DMS 273 (cell line): ENCODE measurements around the gene CD96.
A peak's percentile ranks its signal among the peaks of the same experiment; 100 is the strongest.

Experiments used
- DNase-seq: peaks from one replicate; lab custom pipeline; 2025; ENCODE audit not compliant: unreplicated experiment; lab: John Stamatoyannopoulos, UW

The CD96 gene

GRCh38 chr3:111593666-111594065 lies 51.7 kb downstream of the CD96 start:
- no peak for DNase-seq

GRCh38 chr3:111594205-111594604 lies 52.2 kb downstream of the CD96 start:
- no peak for DNase-seq

DNA sequence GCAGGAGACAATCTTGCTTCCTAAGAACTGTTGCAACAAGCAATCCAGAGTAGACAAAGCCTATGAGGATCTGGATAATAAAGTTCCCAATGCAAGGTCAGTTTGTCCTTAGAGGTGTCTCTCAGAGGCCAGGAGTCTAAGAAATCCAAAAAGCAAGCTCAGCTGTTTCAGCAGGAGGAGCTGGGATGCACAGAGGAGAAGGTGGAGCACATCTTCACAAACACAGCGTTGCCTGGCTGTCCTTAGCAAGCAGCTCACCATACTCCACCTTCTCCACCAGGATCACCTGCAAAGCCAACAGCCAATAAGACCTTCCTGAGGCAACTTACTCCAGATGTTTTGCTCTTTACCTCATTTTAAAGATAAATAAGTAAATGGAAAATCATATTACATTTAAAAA lies 52.8 kb downstream of the CD96 start:
- no peak for DNase-seq

- no peak for DNase-seq
These were observed 53.2 kb downstream of the CD96 start, which contains the start of gene ZBED2 for GRCh38 chr3:111595232-111595631. Gene ZBED2 (minus strand): TSS chr3:111595346. CDS start chr3:111594201, 1,145 bp downstream.

GRCh38 chr3:111596328-111596727 lies 54.3 kb downstream of the CD96 start:
- DNase-seq: no peak

DNA sequence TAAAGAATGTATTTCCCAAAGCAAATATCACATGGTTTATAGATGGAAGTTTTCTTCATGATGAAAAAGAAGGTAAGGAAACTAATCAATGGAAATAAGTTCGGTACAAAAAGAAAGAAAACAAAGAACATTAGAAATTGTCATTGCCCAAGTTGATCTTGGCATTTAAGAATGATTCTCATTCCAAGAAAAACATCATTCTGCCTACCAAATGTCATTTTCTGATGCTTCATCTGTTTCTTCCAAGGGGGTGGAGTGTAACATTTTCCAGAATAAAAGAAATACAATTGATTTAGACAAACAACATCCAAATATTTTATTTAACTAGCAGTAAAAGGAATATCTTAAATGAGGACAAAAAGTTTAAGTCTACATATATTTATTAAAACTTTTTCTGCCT lies 56.1 kb downstream of the CD96 start:
- no peak for DNase-seq

DNA sequence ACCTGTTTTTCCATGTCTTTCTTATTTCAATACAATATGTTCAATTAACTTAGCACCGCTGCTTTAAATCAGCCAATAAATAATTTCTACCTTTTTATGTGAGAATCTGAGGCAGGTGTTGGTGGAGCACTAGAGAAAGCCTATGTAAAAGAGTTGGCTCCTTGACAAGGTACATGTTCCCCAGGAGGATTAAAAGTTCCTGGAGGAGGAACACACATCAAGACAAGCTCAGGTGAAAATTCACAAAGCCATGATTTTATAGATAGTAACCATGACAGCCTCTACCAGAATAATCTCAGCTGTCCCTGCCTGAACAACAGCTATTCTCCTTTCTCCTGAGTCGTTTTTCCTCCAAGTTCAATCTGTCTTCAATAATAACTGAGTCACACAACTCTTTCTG lies 56.6 kb downstream of the CD96 start:
- DNase-seq: no peak

- DNase-seq: no peak
These were observed 59.8 kb downstream of the CD96 start for GRCh38 chr3:111601810-111602209.

DNA sequence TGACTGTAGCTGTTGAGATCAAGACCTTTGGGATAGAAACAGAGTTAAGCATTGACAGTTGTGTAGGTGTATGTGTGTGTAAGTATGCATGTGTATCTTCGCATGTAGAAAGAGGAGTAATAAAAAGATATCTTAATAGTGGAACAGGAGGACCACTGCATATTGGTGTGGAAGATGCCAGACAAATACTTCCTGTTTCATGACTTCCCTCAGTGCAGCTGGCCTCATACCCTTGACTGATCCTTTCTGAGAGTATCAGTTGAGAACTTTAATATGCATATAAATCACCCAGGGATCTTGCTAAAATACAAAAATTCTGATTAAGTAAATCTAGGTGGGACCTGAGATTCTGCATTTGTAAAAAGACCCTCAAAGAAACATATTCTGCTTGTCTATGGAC lies 61.7 kb downstream of the CD96 start:
- DNase-seq: no peak

- DNase-seq: no peak
These were observed 62.1 kb downstream of the CD96 start for GRCh38 chr3:111604119-111604518.

- DNase-seq: no peak
These were observed 63.0 kb downstream of the CD96 start for GRCh38 chr3:111605018-111605417.

GRCh38 chr3:111605493-111605892 lies 63.5 kb downstream of the CD96 start:
- no peak for DNase-seq

DNA sequence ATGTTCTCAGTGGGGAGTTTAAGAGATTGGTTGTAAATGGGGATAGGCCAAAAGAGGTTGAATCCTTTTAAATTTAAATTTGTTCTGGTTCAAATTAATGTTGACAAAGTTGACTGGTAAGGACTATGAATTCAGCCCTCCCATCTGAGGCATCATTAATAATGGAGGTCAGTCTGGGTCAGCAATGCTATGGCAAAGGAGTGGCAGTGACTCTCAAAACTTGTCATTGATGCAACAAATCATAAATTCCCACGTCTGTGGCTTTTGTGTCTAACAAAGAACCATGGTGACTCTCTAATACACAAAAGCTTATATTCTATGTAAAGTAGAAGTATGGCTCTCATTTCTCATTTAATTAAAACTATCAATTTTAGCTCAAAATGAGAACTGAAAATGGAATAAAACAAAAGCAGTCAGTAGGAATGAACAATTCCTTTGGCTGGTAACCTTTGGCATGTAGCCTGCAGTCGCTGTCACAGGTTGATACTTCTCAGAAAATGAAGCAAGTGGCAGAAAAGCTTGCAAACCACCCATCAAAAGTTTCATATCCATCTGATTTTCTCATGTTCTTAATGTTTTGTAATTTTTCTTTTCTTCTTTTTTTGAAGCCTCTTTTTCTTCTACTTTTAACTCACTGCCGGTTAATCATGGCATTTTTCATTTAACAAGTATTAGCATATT lies 65.4 kb downstream of the CD96 start:
- DNase-seq: no peak

DNA sequence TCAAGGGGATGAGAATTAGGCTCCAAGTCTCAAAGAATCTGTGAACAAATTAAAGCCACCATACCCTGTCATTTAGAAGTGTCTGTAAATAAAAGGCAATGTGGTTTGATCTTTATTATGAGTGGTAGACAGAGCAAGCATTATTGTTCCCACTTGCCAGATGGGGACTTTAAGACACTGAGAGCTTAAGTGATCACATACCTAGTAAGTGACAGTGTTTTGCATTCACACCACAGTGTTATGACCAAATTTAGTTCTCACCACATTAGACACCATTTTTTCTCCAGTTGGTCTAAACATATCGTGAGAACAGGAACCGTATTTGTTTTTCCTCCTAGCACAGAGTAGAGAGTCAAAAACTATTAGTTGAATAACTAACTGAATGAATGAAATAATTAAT lies 66.4 kb downstream of the CD96 start:
- DNase-seq: no peak

- DNase-seq: no peak
These were observed 67.7 kb downstream of the CD96 start for GRCh38 chr3:111609700-111610099.

DNA sequence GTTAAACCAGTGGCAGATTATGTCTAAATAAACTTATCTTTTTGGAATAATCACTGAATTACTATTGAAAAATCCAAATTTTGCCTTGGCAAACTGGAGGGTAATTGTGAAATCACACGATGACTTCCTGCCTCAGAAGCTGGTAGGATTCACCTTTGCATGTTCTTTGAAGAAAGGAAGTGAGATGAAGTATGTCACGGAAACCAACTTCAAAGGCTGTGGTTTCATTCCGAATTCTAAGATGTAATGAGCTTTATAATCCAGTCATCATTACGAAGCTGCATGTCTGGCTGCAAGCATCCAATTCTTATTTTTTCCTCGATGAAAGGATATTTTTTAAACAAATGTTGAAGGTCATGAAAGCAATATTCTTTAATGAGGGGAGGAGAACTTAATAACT lies 68.2 kb downstream of the CD96 start:
- no peak for DNase-seq

- DNase-seq: no peak
These were observed 68.6 kb downstream of the CD96 start for GRCh38 chr3:111610612-111611054.

DNA sequence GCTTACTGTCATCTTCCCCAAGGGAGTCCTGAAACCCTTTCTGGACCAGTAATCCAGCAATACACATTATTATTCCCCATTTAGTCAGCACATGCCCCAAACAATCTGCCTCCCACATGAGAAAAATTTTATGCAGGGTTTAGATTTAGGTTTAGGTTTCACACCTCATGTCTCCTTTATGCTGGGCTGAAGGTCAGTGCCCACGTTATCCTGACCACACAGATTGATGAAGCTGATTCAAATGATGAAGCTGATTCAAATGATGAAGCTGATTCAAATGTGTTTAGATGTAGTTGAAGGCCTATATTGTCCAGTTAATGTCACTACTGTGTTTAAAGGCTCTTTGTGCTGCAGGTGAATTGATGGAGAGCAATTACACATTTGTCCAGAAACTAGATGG lies 71.3 kb downstream of the CD96 start:
- DNase-seq: no peak

- DNase-seq: no peak
These were observed 73.9 kb downstream of the CD96 start for GRCh38 chr3:111615880-111616279.

DNA sequence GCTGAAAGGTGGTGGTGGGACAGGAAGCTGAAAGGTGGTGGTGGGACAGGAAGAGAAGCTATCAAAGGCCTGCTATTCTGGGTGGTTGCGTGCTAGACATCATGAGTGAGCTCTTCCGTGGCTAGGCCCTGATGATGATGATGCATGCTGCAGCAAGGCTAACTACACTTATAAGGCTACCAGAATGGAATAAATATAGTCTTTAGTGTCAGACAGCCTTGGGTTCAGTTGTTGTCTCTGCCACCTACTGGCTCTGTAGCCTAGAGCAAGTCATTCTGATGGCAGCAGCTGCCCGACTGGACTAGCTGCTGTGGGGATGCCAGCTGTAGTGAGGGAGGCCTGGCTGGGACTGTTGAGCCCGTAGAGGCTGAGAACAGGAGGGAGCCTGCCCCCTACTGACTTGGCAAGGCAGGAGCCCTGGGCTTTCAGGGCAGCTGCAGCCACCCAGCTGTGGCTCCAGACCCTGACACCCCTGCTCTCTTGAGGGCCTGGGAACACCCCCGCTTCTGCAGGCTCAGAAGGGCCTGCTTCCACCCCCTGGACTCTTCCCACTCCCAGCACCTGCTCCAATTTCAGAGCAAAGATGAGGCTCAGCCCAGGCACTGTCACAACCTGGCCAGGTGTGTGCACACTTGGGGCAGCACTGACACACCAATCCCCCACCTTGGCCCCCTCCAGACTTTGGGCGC lies 74.6 kb downstream of the CD96 start:
- peak; percentile 28 for DNase-seq

DNA sequence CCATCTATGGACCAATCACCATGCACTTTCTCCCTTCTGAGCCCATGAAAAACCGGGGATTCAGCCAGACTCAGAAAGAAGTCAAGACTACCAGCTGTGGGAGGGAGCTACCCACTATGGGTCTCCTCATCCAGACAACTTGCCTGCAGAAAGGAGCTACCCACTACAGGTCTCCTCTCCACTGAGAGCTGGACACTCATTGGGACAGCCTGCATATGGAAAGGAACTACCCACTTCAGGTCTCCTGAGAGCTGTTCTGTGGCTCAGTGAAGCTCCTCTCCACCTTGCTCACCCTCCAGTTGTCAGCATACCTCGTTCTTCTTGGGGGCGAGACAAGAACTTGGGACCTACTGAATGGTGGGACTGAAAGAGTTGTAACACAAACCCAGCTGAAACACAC lies 75.4 kb downstream of the CD96 start:
- DNase-seq: no peak

DNA sequence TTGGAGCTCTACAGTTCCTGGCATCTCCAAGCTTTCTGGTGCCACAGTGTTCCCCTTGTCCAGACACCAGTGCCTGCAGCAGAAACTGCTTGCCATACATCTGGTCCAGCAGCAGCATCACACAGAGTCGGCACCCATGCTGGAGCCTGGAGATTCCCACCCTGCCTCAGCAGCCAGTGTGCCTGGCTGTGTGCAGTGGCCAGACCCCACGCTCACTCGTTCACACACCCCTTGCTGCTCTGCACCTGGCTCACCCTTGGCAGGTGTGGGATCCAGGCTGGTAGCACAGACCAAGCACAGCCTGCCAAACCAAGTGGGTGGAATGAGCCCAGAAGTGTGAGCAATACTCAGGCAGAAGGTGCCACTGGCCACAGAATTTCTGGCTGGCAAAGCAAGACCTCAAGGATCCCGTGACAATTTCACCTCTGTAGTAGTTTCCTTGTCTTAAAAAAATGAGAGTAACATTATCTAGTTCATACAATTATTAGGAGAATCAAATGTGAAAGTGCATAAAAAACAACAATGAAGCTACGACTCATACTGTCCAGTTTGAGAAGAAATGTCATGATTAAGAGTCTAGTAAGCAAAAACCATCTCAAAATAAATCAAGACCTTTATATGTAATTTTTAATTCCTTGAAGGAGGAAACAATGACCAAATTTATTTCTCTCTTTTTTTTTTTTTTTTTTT lies 76.1 kb downstream of the CD96 start:
- DNase-seq: no peak
